GM12878 (cell line): ENCODE data around the gene PROSER3. TPM values are rescaled to one million over a fixed set of nuclear protein-coding genes. Genes with fewer than 3 reads are reported as not detected.

Experiments
- ATF3 ChIP-seq: IDR thresholded peaks from 2 replicates; pipeline ENCODE4 v1.6.1; 2011; ENCODE audit warnings: low read depth, mild to moderate bottlenecking, low read length, moderate library complexity, borderline replicate concordance; ENCODE audit errors: extremely low read depth
- ATF7 ChIP-seq: fragments of 450-650 bp; IDR thresholded peaks from 2 replicates; pipeline ENCODE4 v1.6.1; 2016; ENCODE audit warnings: low read depth, mild to moderate bottlenecking
- CHD2 ChIP-seq: IDR thresholded peaks from 2 replicates; pipeline ENCODE4 v1.6.1; 2011; ENCODE audit warnings: low read depth, low read length, improper control_type of control experiment, borderline replicate concordance
- MYB ChIP-seq: fragments of 150-350 bp; IDR thresholded peaks from 2 replicates; pipeline ENCODE4 v1.6.1; 2014; ENCODE audit warnings: mild to moderate bottlenecking, low read depth, low read length, borderline replicate concordance
- RELA ChIP-seq: fragments of 450-650 bp; IDR thresholded peaks from 2 replicates; pipeline ENCODE4 v1.8.0; 2014; ENCODE audit warnings: borderline replicate concordance; ENCODE audit not compliant: partially characterized antibody
- TCF12 ChIP-seq: IDR thresholded peaks from 2 replicates; pipeline ENCODE4 v1.6.1; 2011; ENCODE audit warnings: low read depth, mild to moderate bottlenecking, low read length
- TCF7 ChIP-seq: IDR thresholded peaks from 2 replicates; pipeline ENCODE4 v1.6.1; 2014; ENCODE audit warnings: antibody characterized with exemption, borderline replicate concordance
- USF2 ChIP-seq: IDR thresholded peaks from 2 replicates; pipeline ENCODE4 v1.6.1; 2011; ENCODE audit warnings: low read depth, low read length, improper control_type of control experiment, borderline replicate concordance
- ZBTB11 ChIP-seq: fragments of 450-650 bp; formaldehyde crosslinking; IDR thresholded peaks from 2 replicates; pipeline ENCODE4 v1.5.0; 2022; ENCODE audit warnings: mild to moderate bottlenecking, missing genetic modification characterization
- polyA plus RNA-seq, 11 experiments: library from polyadenylated mRNA; depleted of rRNA in 4 of 11; unstranded in 6 of 11; stranded (reverse) in 5 of 11; fragments of >200 nt; fragmentation: Nextera tagmentation in 4 of 11; fragmentation: Illumina TruSeq in 1 of 11; extraction: Ambion mirVana in 4 of 11; extraction: Trizol in 1 of 11; gene quantifications; 1 replicate in 1 of 11; 2 replicates in 10 of 11; pipeline versions ENCODE4 v1.2.1 to v1.2.3, GENCODE V29; 2011 to 2016; ENCODE audit warnings: inconsistent platforms in 2 of 11, missing spikeins in 2 of 11, low read depth in 1 of 11
- total RNA-seq, 4 experiments: library from RNA; depleted of rRNA in 3 of 4; stranded (reverse); fragments of >200 nt in 3 of 4; fragmentation: Illumina TruSeq in 1 of 4; extraction: Trizol in 1 of 4; gene quantifications; 2 replicates each; pipeline versions ENCODE4 v1.2.1 to v1.2.3, GENCODE V29; 2013 to 2021

Gene PROSER3
- total and polyA plus RNA-seq, 10 of the 15 experiments (the other 5 are each of a cell fraction or from before 2014, with no cell fraction given), result 0.85 to 25.1 (median 9.6) TPM

- TF ChIP-seq MYB (no peak), RELA (peak; percentile 9), ATF7 (peak; percentile 97), USF2 (no peak), TCF12 (no peak), TCF7 (no peak), ZBTB11 (no peak), ATF3 (no peak), CHD2 (no peak)
These were observed 45.1 kb upstream of the PROSER3 start (continued) for GRCh38 chr19:35712567-35713505.
